Measurements from ENCODE around the gene TERT. TPM values are rescaled to one million over a fixed set of nuclear protein-coding genes. Genes with fewer than 3 reads are reported as not detected.

The TERT gene
- total and polyA plus RNA-seq, 2 of the 8 experiments (the other 6 are each of a cell fraction or from before 2014, with no cell fraction given): 13.1 to 23.1 TPM

DNA sequence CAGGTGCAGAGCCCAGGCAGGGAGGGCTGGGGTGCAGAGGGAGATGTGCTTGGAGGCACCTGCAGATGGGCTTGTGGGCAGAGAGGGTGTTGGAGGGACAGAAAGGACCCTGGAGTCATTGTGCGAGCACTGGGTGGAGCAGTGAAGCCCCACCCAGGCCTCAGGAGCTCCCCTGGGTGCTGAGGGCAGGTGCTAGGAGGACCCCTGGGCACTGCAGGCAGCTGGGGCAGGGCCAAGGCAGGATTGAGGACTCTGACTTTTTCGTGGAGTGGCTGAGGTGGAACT, 80.0 kb downstream of the TERT start:
- peaks cover 0 to 2% of the 10 kb centered on the region in 2 experiments; a peak in 1 of 4 replicates for H3K9me3 ChIP-seq (ENCODE audit: insufficient read depth in 2 of 2, low read depth in 1 of 2, low read length in 1 of 2)

More for the DNA sequence above, 80.0 kb downstream of the TERT start:
- Histone ChIP-seq H2BK120ac (replicated peaks; ENCODE audit: low read depth, low read length) (no peak overlapping the region), H3K9ac (replicated peaks in 1 of 4; ENCODE audit: extremely low read depth in 1 of 4, low read depth in 3 of 4, low read length in 3 of 4) (no peak overlapping the region), H2AFZ (ENCODE audit: low read length) (no peak overlapping the region), H2BK12ac (ENCODE audit: low read depth, low read length) (no peak overlapping the region), H2BK15ac (ENCODE audit: low read length) (no peak overlapping the region), H2BK5ac (ENCODE audit: low read depth, low read length) (no peak overlapping the region), H3K23me2 (ENCODE audit: low read depth, low read length) (no peaks in the 10 kb centered on the region), H3K4ac (replicated peaks; ENCODE audit: insufficient read length, low read depth, low read length) (no peak overlapping the region), H3K56ac (replicated peaks; ENCODE audit: insufficient read length, low read depth, low read length) (no peak overlapping the region), H3K4me1 (replicated peaks in 1 of 4; ENCODE audit: control insufficient read depth in 3 of 4, insufficient read depth in 4 of 4, low read length in 3 of 4) (peaks cover 0 to 2% (median 0%) of the 10 kb centered on the region in 4 experiments; a peak in 2 of 7 replicates), H3K27me3 (replicated peaks in 1 of 4; ENCODE audit: control insufficient read depth in 3 of 4, extremely low read depth in 1 of 4, insufficient read depth in 3 of 4, low read length in 3 of 4) (no peaks in the 10 kb centered on the region; a peak in 1 of 7 replicates), H3K27ac (ENCODE audit: low read depth, low read length) (no peak overlapping the region), H3K36me3 (ENCODE audit: control insufficient read depth in 2 of 4, insufficient read depth in 4 of 4, low read length in 3 of 4) (no peaks in the 10 kb centered on the region), H3K4me3 (ENCODE audit: extremely low read depth in 1 of 4, insufficient read depth in 2 of 4, low read depth in 3 of 4, low read length in 4 of 4) (no peak overlapping the region), H2AK5ac (ENCODE audit: low read depth, low read length) (no peak overlapping the region), H4K91ac (replicated peaks; ENCODE audit: insufficient read length, low read length) (no peak overlapping the region), H3K79me2 (ENCODE audit: control insufficient read depth in 1 of 2, insufficient read depth in 2 of 2, low read length in 2 of 2) (no peaks in the 10 kb centered on the region), H3K14ac (ENCODE audit: insufficient read length) (no peak overlapping the region), H4K8ac (ENCODE audit: extremely low read depth, insufficient read depth, low read length) (no peak overlapping the region), H3K79me1 (ENCODE audit: low read depth, low read length) (no peaks in the 10 kb centered on the region), H4K5ac (ENCODE audit: insufficient read length, low read depth, low read length) (no peak overlapping the region), H2BK20ac (ENCODE audit: low read length) (no peak overlapping the region), H3K18ac (ENCODE audit: extremely low read depth, low read length) (no peak overlapping the region), H4K20me1 (replicated peaks in 1 of 2; ENCODE audit: control insufficient read depth in 1 of 2, insufficient read depth in 2 of 2, low read length in 2 of 2) (peaks cover 3 to 6% of the 10 kb centered on the region in 2 experiments), H3K23ac (ENCODE audit: insufficient read length) (no peak overlapping the region), H3K4me2 (ENCODE audit: insufficient read depth in 1 of 2, low read depth in 2 of 2, low read length in 2 of 2) (no peak overlapping the region)
- POLR2A ChIA-PET (ENCODE audit: partially characterized antibody): interaction anchor here (0.9 kb wide), 1 partner anchor 68 kb away, joined by 3 read pairs; no protein-coding TSS in a partner anchor
- CTCF ChIA-PET (ENCODE audit: partially characterized antibody): interaction anchor here (1.5 to 2.1 kb wide), 3 partner anchors 8 to 47 kb away, joined by 4 to 7 read pairs (median 6); no protein-coding TSS in a partner anchor
- TF ChIP-seq CEBPB (IDR thresholded peaks at IDR 0.05; ENCODE audit: low read depth, low read length) (no peak), BCL11A (IDR thresholded peaks at IDR 0.05; ENCODE audit: low read depth in 2 of 2, low read length in 2 of 2) (no peak), SIX5 (IDR thresholded peaks at IDR 0.05; ENCODE audit: low read depth, low read length) (no peak), POU5F1 (IDR thresholded peaks at IDR 0.05; ENCODE audit: low read depth, low read length) (no peak), SUZ12 (IDR thresholded peaks at IDR 0.05; ENCODE audit: low read length) (no peak), TCF12 (IDR thresholded peaks at IDR 0.05; ENCODE audit: low read depth, low read length) (no peak), RNF2 (IDR thresholded peaks at IDR 0.05; ENCODE audit: borderline replicate concordance, low read depth, low read length, missing control alignments, poor library complexity, severe bottlenecking) (no peak), TAF7 (optimal IDR thresholded peaks at IDR 0.05; ENCODE audit: borderline replicate concordance, low read depth, low read length) (no peak), TAF1 (IDR thresholded peaks at IDR 0.05; ENCODE audit: low read depth, low read length) (no peak), BRCA1 (IDR thresholded peaks at IDR 0.05; ENCODE audit: low read depth, low read length) (no peak), SRF (IDR thresholded peaks at IDR 0.05; ENCODE audit: low read depth, low read length) (no peak), SP4 (IDR thresholded peaks at IDR 0.05; ENCODE audit: low read length) (no peak), TBP (IDR thresholded peaks at IDR 0.05; ENCODE audit: low read depth, low read length) (no peak), FOSL1 (IDR thresholded peaks at IDR 0.05; ENCODE audit: insufficient read depth, low read depth, low read length) (no peak)
- WGBS, 2 experiments (ENCODE audit: extremely low coverage in 1 of 2, insufficient coverage in 1 of 2, insufficient read length in 1 of 2, insufficient replicate concordance in 2 of 2, low coverage in 1 of 2, low lambda C conversion rate in 2 of 2, missing lambda C conversion rate in 1 of 2): 79% methylated on average over 1 of the region's 2 CpGs; no CpG with 5 or more reads in 1 of the 2 experiments
- no peak for DNase-seq (ENCODE audit: low read depth in 1 of 2, low spot score in 2 of 2)
- no peak for FAIRE-seq
